Fibroblast of the aortic adventitia (primary cell): ENCODE results near the gene NPM3. TPM values are rescaled to one million over a fixed set of nuclear protein-coding genes. Genes with fewer than 3 reads are reported as not detected.

Experiments used
- DNase-seq: peaks from one replicate; pipeline ENCODE4 v3.0.0-alpha.2; 2010; ENCODE audit warnings: low read depth
- H3K4me3 ChIP-seq: 2 replicates; pipeline ENCODE4 v1.5.1; 2011; ENCODE audit warnings: low read depth, mild to moderate bottlenecking, control low read depth, low read length, moderate library complexity
- CTCF ChIP-seq: IDR thresholded peaks from 2 replicates; pipeline ENCODE4 v1.5.1; 2011; ENCODE audit warnings: mild to moderate bottlenecking, low read length, control low read depth, inconsistent platforms; ENCODE audit not compliant: insufficient read depth
- total RNA-seq: library from RNA; depleted of rRNA; stranded (reverse); fragments of >200 nt; gene quantifications from 2 replicates; pipeline ENCODE4 v1.2.3, GENCODE V29; 2012; ENCODE audit warnings: low replicate concordance

Gene NPM3
- 54.4 and 70.9 TPM in 2 replicates for total RNA-seq

- DNase-seq, result peak; percentile 67
- H3K4me3 ChIP-seq, result peak within 1 kb of the TSS; percentile 88
- no peak for TF ChIP-seq CTCF
Observed at GRCh38 chr10:101782811-101783735, at the start of gene NPM3. TSS of gene NPM3 (minus strand) at chr10:101783446. CDS start at chr10:101783390, 56 bp downstream.

GRCh38 chr10:101832325-101832771 is 49.1 kb upstream of the NPM3 start:
- TF ChIP-seq CTCF, result no peak
- H3K4me3 ChIP-seq, result no peak overlapping the region
- no peak for DNase-seq

- TF ChIP-seq CTCF, result no peak
- no peak for DNase-seq
- peak overlapping the region; percentile 55 for H3K4me3 ChIP-seq
Observed at GRCh38 chr10:101831169-101831811, 48.0 kb upstream of the NPM3 start.

- peak; percentile 88 for DNase-seq
- no peak for TF ChIP-seq CTCF
- peak overlapping the region; percentile 55 for H3K4me3 ChIP-seq
Observed at GRCh38 chr10:101830322-101831168, 47.3 kb upstream of the NPM3 start.

GRCh38 chr10:101829561-101830315 is 46.5 kb upstream of the NPM3 start:
- no peak for DNase-seq
- TF ChIP-seq CTCF, result no peak
- H3K4me3 ChIP-seq, result peak overlapping the region; percentile 55
